SK-N-SH (cell line): ENCODE data around the gene ATRAID.

Experiments used
- EZH2phosphoT487 ChIP-seq: fragments of 200-600 bp; sonication (generic); IDR thresholded peaks from 2 replicates; pipeline ENCODE4 v1.6.1; 2017; ENCODE audit warnings: low read depth, mixed run types, mild to moderate bottlenecking, antibody characterized with exemption, moderate library complexity, borderline replicate concordance
- GATA2 ChIP-seq: sonication (generic); formaldehyde crosslinking; IDR thresholded peaks from 2 replicates; pipeline ENCODE4 v1.5.0; 2020; ENCODE audit warnings: mild to moderate bottlenecking, missing genetic modification reagents
- JUND ChIP-seq: IDR thresholded peaks from 2 replicates; pipeline ENCODE4 v1.4.0; 2012
- RCOR1 ChIP-seq: fragments of 150-350 bp; IDR thresholded peaks from 2 replicates; pipeline ENCODE4 v1.6.1; 2017; ENCODE audit warnings: antibody characterized with exemption, low read length
- YY1 ChIP-seq: IDR thresholded peaks from 2 replicates; pipeline ENCODE4 v1.4.0; 2012; ENCODE audit warnings: low read depth, mild to moderate bottlenecking
- TF ChIP-seq, protein P1 (sequence below): fragments of 200-600 bp; sonication (generic); IDR thresholded peaks from 2 replicates; pipeline ENCODE4 v1.6.1; 2017; ENCODE audit warnings: antibody characterized with exemption, mild to moderate bottlenecking, moderate library complexity
- TF ChIP-seq, protein P2 (sequence below): IDR thresholded peaks from 2 replicates; pipeline ENCODE4 v1.6.1; 2012; ENCODE audit warnings: mild to moderate bottlenecking, low read depth, low read length, moderate library complexity

DNA sequence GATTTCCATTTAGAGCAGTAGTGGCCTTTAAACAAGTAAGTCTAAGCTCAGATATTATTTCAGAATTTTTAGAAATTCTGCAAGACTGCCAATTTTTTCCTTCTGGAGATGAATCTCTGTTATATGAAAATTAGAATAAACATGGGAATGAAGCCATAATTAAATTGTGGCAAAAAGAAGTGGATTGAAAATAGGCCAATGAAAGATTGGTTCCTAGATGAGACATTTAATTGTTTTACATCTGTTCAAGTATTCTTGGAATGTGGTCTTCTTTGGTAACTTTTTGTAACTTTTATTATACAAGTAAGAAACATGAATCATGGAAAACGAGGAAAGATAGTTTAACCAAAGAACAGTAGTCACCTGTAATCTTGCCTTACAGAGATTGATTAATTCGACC, 15.7 kb downstream of the ATRAID start:
- TF ChIP-seq, protein P1, sequence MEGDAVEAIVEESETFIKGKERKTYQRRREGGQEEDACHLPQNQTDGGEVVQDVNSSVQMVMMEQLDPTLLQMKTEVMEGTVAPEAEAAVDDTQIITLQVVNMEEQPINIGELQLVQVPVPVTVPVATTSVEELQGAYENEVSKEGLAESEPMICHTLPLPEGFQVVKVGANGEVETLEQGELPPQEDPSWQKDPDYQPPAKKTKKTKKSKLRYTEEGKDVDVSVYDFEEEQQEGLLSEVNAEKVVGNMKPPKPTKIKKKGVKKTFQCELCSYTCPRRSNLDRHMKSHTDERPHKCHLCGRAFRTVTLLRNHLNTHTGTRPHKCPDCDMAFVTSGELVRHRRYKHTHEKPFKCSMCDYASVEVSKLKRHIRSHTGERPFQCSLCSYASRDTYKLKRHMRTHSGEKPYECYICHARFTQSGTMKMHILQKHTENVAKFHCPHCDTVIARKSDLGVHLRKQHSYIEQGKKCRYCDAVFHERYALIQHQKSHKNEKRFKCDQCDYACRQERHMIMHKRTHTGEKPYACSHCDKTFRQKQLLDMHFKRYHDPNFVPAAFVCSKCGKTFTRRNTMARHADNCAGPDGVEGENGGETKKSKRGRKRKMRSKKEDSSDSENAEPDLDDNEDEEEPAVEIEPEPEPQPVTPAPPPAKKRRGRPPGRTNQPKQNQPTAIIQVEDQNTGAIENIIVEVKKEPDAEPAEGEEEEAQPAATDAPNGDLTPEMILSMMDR = no peak
- TF ChIP-seq YY1 (no peak), GATA2 (CRISPR knock-in tag) (no peak), RCOR1 (no peak), JUND (no peak), EZH2phosphoT487 (no peak)
- TF ChIP-seq, protein P2, sequence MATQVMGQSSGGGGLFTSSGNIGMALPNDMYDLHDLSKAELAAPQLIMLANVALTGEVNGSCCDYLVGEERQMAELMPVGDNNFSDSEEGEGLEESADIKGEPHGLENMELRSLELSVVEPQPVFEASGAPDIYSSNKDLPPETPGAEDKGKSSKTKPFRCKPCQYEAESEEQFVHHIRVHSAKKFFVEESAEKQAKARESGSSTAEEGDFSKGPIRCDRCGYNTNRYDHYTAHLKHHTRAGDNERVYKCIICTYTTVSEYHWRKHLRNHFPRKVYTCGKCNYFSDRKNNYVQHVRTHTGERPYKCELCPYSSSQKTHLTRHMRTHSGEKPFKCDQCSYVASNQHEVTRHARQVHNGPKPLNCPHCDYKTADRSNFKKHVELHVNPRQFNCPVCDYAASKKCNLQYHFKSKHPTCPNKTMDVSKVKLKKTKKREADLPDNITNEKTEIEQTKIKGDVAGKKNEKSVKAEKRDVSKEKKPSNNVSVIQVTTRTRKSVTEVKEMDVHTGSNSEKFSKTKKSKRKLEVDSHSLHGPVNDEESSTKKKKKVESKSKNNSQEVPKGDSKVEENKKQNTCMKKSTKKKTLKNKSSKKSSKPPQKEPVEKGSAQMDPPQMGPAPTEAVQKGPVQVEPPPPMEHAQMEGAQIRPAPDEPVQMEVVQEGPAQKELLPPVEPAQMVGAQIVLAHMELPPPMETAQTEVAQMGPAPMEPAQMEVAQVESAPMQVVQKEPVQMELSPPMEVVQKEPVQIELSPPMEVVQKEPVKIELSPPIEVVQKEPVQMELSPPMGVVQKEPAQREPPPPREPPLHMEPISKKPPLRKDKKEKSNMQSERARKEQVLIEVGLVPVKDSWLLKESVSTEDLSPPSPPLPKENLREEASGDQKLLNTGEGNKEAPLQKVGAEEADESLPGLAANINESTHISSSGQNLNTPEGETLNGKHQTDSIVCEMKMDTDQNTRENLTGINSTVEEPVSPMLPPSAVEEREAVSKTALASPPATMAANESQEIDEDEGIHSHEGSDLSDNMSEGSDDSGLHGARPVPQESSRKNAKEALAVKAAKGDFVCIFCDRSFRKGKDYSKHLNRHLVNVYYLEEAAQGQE = no peak
